K562 treated with DMSO at 1 percent for 12 hours (cell line): ENCODE measurements around the gene ASCC3. TPM values are rescaled to one million over a fixed set of nuclear protein-coding genes. Genes with fewer than 3 reads are reported as not detected.

Source experiments
- total RNA-seq: library from RNA; unstranded; fragments of 300-600 nt; gene quantifications from 2 replicates; pipeline ENCODE4 v1.2.3, GENCODE V29; 2022; ENCODE audit not compliant: insufficient read depth

The ASCC3 gene, protein sequence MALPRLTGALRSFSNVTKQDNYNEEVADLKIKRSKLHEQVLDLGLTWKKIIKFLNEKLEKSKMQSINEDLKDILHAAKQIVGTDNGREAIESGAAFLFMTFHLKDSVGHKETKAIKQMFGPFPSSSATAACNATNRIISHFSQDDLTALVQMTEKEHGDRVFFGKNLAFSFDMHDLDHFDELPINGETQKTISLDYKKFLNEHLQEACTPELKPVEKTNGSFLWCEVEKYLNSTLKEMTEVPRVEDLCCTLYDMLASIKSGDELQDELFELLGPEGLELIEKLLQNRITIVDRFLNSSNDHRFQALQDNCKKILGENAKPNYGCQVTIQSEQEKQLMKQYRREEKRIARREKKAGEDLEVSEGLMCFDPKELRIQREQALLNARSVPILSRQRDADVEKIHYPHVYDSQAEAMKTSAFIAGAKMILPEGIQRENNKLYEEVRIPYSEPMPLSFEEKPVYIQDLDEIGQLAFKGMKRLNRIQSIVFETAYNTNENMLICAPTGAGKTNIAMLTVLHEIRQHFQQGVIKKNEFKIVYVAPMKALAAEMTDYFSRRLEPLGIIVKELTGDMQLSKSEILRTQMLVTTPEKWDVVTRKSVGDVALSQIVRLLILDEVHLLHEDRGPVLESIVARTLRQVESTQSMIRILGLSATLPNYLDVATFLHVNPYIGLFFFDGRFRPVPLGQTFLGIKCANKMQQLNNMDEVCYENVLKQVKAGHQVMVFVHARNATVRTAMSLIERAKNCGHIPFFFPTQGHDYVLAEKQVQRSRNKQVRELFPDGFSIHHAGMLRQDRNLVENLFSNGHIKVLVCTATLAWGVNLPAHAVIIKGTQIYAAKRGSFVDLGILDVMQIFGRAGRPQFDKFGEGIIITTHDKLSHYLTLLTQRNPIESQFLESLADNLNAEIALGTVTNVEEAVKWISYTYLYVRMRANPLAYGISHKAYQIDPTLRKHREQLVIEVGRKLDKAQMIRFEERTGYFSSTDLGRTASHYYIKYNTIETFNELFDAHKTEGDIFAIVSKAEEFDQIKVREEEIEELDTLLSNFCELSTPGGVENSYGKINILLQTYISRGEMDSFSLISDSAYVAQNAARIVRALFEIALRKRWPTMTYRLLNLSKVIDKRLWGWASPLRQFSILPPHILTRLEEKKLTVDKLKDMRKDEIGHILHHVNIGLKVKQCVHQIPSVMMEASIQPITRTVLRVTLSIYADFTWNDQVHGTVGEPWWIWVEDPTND (N-terminal part only)
- 8.5 and 17.7 TPM in 2 replicates for total RNA-seq

DNA sequence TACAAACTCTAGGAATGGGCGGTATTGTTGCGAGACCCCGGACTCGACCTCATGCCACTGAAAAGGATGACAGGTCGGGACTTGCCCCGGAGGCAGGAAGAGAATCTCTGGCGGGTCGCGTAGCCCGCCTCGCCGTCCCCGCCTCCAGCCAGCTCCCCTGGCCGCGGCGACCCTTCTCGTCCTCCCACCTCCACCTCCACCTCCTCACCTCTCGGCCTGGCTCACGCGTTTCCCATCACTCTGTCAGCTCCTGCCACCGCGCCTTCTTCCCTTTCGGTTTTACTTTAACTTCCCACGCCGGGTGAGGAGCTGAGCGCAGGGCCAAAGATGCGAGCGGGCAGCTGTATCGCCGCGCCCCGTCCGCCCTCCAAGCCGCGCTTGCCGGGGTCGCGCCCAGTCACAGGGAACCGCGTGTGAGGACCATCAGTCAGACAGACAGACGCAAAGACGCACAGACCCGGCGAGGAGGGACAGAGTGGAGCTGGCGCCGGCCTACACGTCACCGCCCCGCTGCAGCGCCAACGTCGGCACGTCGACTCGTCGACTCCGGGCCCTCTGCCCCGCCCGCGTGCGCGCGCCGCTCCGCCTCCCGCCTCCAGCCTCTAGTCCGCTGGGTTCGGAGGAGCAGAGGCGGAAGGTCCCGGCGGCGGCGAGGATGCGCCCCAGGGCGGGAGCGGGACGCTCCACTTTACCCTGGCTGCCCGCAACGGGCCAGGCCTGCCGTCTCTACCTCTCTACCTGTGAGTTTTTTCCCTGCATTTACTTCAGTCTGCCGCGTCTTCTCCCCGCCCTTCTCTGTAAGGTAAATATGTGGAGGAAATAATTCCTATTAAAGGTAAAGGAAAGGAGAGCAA lies at the start of gene ASCC3:
Gene ASCC3, minus strand, starts transcription at position 477 of the 854 bp plus-strand sequence. CDS start 13,332 bp downstream, outside the sequence.

DNA sequence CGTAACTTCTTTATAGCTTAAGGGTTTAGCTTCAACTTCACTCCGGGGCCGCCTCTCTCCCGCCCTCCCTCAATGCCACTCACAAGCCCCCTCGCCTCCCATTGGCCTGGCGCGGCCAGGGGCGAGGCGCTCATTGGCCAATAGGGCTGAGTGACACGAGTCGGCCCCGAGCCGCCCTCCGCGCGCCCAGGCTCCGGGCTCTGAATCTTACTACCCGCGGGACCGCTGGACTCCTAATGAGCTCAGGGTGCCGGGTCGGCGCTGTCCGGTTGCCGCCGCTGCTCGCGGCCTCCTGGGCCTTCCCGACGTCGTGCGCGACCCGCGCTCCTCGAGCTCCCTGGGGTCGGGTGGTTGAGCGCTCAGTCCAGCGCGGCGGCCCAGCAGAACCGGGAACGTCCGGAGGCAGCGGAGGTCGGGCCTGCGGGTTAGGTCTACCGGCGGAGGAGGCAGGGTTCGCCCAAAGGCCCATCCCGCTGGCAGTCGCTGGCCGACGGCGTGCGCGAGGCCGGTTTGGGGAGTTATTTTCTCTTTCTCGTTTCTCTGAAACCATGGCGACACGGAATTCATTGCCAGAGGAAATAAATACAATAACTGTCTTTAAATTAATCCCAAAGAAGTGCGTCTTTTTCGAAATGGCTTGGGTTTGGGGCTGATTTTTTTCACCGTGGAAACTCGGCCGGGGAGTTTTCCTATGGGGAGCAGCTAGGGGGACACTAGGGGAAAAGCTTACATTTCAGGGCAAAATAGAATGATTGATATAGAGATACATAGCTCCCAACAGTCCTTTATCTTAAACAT lies 416.0 kb downstream of the ASCC3 start, which contains the start of gene SIM1:
Gene SIM1, minus strand, starts transcription at position 19 of the 798 bp plus-strand sequence. CDS start 1,453 bp downstream, outside the sequence.

